HEK293T (cell line): Measurements from ENCODE around the gene LCN1.

Experiments
- FOXK2 ChIP-seq: fragments of 450-650 bp; IDR thresholded peaks from 2 replicates; pipeline ENCODE4 v1.6.1; 2016; ENCODE audit warnings: mild to moderate bottlenecking
- FOXM1 ChIP-seq: fragments of 450-650 bp; IDR thresholded peaks from 2 replicates; pipeline ENCODE4 v1.6.1; 2017; ENCODE audit warnings: mild to moderate bottlenecking, borderline replicate concordance
- NFRKB ChIP-seq: fragments of 450-650 bp; IDR thresholded peaks from 2 replicates; pipeline ENCODE4 v1.6.1; 2016; ENCODE audit warnings: mild to moderate bottlenecking, moderate library complexity

DNA sequence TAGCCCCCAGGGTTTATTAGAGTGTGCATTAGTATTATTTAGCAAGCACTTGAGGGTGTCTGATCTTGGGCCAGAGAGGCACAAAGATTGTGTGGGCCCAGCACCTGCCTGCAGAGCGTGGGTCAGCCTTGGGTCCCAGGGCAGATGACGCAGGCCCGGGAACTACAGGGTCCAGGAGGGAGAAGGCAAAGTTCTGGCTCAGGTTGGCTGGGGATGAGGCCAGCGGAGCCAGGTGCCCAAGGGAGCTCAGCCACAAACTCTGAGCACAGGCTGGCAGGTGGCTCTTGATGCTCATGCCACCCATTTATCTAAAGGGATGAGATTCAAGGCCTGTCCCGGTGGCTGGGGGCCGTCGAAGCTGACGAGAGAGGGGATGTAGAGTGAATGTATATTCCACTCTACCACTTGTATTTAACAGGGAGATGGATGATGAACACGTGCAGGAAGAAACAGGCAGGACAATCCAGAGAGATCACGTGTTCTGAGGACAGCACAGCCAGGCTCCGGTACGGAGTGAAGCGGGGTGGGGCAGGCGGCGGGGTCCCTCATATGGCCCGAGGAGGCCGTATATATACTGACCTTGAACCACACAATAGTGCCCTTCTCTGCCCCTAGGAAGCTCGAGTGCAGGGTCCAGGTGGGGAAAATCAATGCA is 23.9 kb downstream of the LCN1 start:
- TF ChIP-seq FOXM1 (no peak), FOXK2 (no peak), NFRKB (no peak)
